HepG2 (cell line): Measurements from ENCODE around the gene RABL6. TPM values are rescaled to one million over a fixed set of nuclear protein-coding genes. Genes with fewer than 3 reads are reported as not detected.
A peak's percentile ranks its signal among the peaks of the same experiment; 100 is the strongest.
"Not testable (repeated sequence)": the region's sequence is repeated elsewhere in the genome, so short reads cannot be mapped to it uniquely, and the experiment has no call there.

Experiments used
- GTF3A ChIP-seq: sonication (generic); formaldehyde crosslinking; conservative IDR thresholded peaks from 2 replicates; pipeline ENCODE4 v1.4.0; 2020; ENCODE audit warnings: mild to moderate bottlenecking, missing genetic modification reagents
- NFYC ChIP-seq: IDR thresholded peaks from 2 replicates; pipeline ENCODE4 v1.6.1; 2016; ENCODE audit warnings: missing genetic modification reagents, missing compliant biosample characterization
- TBX2 ChIP-seq: sonication (generic); formaldehyde crosslinking; IDR thresholded peaks from 2 replicates; pipeline ENCODE4 v1.5.0; 2020; ENCODE audit warnings: missing genetic modification reagents, mild to moderate bottlenecking, borderline replicate concordance
- TFE3 ChIP-seq: IDR thresholded peaks from 2 replicates; pipeline ENCODE4 v1.6.1; 2016
- ZC3H13 ChIP-seq: sonication (generic); formaldehyde crosslinking; IDR thresholded peaks from 2 replicates; pipeline ENCODE4 v1.8.1; 2023; ENCODE audit warnings: mild to moderate bottlenecking, missing genetic modification reagents, moderate library complexity
- ZNF326 ChIP-seq: sonication (generic); formaldehyde crosslinking; IDR thresholded peaks from 2 replicates; pipeline ENCODE4 v1.4.0; 2020; ENCODE audit warnings: missing genetic modification reagents, borderline replicate concordance
- ZNF543 ChIP-seq: sonication (generic); formaldehyde crosslinking; IDR thresholded peaks from 2 replicates; pipeline ENCODE4 v1.4.0; 2020; ENCODE audit warnings: mild to moderate bottlenecking, missing genetic modification reagents
- ZSCAN20 ChIP-seq: sonication (generic); formaldehyde crosslinking; IDR thresholded peaks from 2 replicates; pipeline ENCODE4 v1.4.0; 2020; ENCODE audit warnings: missing genetic modification reagents, mild to moderate bottlenecking, borderline replicate concordance
- ZZZ3 ChIP-seq: sonication (generic); formaldehyde crosslinking; IDR thresholded peaks from 2 replicates; pipeline ENCODE4 v1.4.0; 2020; ENCODE audit warnings: missing genetic modification reagents, mild to moderate bottlenecking, borderline replicate concordance
- polyA plus RNA-seq, 8 experiments: library from polyadenylated mRNA; depleted of rRNA in 3 of 8; stranded (reverse) in 7 of 8; unstranded in 1 of 8; fragments of >200 nt; fragmentation: Illumina TruSeq in 4 of 8; extraction: Trizol in 4 of 8; gene quantifications; 2 replicates each; pipeline versions ENCODE4 v1.2.1 to v1.2.3, GENCODE V29; 2011 to 2016; ENCODE audit warnings: low read depth in 4 of 8, missing spikeins in 1 of 8, mixed read lengths in 1 of 8; ENCODE audit not compliant: insufficient read depth in 1 of 8
- total RNA-seq, 5 experiments: library from RNA; depleted of rRNA; stranded (reverse); fragments of >200 nt; fragmentation: Illumina TruSeq; extraction: Trizol; gene quantifications; 2 replicates each; pipeline ENCODE4 v1.2.3, GENCODE V29; 2016; ENCODE audit warnings: low read depth in 1 of 5
- TF ChIP-seq, protein P1 (sequence below): sonication (generic); formaldehyde crosslinking; IDR thresholded peaks from 2 replicates; pipeline ENCODE4 v1.4.0; 2020; ENCODE audit warnings: missing genetic modification reagents, borderline replicate concordance
- TF ChIP-seq, protein P2 (sequence below), 2 experiments: sonication (generic) in 1 of 2; formaldehyde crosslinking in 1 of 2; IDR thresholded peaks; 2 replicates each; pipeline versions ENCODE4 v1.4.0 to v1.6.1; 2016 to 2020; ENCODE audit warnings: borderline replicate concordance in 1 of 2, low read depth in 1 of 2, mild to moderate bottlenecking in 1 of 2, missing genetic modification reagents in 1 of 2
- TF ChIP-seq, protein P3 (sequence below): sonication (generic); formaldehyde crosslinking; IDR thresholded peaks from 2 replicates; pipeline ENCODE4 v1.4.0; 2020; ENCODE audit warnings: mild to moderate bottlenecking, missing genetic modification reagents

RABL6 gene
- total and polyA plus RNA-seq, 2 of the 13 experiments (the other 11 are each of a cell fraction or from before 2014, with no cell fraction given) = 81.5 to 125 TPM

DNA sequence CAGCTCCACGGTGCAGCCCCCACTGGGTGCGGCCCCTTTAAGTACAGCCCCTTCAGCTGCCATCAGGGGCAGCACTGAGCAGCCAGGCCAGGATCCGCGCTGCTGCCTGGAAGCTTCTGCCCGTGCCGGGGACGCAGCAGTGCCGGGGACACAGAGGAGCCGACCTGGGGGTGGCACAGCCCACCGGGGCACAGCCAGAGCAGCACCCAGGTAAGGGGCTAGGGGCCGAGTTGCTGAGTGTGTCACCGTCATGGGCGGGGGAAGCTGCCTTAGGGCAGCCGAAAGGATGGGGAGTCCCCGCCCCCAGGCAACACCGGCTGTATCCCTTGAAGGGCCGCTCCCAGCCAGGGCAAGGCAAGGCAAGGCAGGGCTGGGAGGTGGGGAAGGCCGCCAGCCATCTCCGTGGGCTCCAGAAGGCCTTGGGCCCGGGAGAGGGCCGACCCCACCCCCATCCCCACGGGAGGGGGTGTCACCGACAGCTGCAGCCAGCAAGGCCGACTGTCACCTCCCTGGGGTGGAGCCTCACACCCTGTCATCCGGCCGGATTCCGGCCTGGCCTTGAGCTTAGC lies 34.7 kb downstream of the RABL6 start, which contains the start of gene AJM1 (continued):
- peak; percentile 68; the same call in 1 of the 2 replicates for TF ChIP-seq TBX2 (CRISPR knock-in tag)
- peak; percentile 47; the same call in 1 of the 2 replicates for TF ChIP-seq ZSCAN20 (CRISPR knock-in tag)
- TF ChIP-seq NFYC = peak; percentile 8; the same call in 1 of the 2 replicates
- TF ChIP-seq, protein P1, sequence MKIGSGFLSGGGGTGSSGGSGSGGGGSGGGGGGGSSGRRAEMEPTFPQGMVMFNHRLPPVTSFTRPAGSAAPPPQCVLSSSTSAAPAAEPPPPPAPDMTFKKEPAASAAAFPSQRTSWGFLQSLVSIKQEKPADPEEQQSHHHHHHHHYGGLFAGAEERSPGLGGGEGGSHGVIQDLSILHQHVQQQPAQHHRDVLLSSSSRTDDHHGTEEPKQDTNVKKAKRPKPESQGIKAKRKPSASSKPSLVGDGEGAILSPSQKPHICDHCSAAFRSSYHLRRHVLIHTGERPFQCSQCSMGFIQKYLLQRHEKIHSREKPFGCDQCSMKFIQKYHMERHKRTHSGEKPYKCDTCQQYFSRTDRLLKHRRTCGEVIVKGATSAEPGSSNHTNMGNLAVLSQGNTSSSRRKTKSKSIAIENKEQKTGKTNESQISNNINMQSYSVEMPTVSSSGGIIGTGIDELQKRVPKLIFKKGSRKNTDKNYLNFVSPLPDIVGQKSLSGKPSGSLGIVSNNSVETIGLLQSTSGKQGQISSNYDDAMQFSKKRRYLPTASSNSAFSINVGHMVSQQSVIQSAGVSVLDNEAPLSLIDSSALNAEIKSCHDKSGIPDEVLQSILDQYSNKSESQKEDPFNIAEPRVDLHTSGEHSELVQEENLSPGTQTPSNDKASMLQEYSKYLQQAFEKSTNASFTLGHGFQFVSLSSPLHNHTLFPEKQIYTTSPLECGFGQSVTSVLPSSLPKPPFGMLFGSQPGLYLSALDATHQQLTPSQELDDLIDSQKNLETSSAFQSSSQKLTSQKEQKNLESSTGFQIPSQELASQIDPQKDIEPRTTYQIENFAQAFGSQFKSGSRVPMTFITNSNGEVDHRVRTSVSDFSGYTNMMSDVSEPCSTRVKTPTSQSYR (CRISPR knock-in tag) = peak; percentile 36; the same call in 1 of the 2 replicates
- TF ChIP-seq, protein P2, sequence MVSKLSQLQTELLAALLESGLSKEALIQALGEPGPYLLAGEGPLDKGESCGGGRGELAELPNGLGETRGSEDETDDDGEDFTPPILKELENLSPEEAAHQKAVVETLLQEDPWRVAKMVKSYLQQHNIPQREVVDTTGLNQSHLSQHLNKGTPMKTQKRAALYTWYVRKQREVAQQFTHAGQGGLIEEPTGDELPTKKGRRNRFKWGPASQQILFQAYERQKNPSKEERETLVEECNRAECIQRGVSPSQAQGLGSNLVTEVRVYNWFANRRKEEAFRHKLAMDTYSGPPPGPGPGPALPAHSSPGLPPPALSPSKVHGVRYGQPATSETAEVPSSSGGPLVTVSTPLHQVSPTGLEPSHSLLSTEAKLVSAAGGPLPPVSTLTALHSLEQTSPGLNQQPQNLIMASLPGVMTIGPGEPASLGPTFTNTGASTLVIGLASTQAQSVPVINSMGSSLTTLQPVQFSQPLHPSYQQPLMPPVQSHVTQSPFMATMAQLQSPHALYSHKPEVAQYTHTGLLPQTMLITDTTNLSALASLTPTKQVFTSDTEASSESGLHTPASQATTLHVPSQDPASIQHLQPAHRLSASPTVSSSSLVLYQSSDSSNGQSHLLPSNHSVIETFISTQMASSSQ (IDR thresholded peaks at IDR 0.05; ENCODE audit: low read depth) = not testable (repeated sequence)
- TF ChIP-seq, protein P2 (CRISPR knock-in tag; IDR thresholded peaks at IDR 0.05; ENCODE audit: borderline replicate concordance) = 0 out of 2 replicates have a peak, but pooled peaks have one; percentile 43
- peak; percentile 81; the same call in 1 of the 2 replicates for TF ChIP-seq ZNF543 (CRISPR knock-in tag)
- TF ChIP-seq ZC3H13 (CRISPR knock-in tag) = peak; percentile 93
- TF ChIP-seq, protein P3, sequence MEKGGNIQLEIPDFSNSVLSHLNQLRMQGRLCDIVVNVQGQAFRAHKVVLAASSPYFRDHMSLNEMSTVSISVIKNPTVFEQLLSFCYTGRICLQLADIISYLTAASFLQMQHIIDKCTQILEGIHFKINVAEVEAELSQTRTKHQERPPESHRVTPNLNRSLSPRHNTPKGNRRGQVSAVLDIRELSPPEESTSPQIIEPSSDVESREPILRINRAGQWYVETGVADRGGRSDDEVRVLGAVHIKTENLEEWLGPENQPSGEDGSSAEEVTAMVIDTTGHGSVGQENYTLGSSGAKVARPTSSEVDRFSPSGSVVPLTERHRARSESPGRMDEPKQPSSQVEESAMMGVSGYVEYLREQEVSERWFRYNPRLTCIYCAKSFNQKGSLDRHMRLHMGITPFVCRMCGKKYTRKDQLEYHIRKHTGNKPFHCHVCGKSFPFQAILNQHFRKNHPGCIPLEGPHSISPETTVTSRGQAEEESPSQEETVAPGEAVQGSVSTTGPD = 0 out of 2 replicates have a peak, but pooled peaks have one; percentile 33
- TF ChIP-seq TFE3 (CRISPR knock-in tag) = peak; percentile 48; the same call in 1 of the 2 replicates
- 0 out of 2 replicates have a peak, but pooled peaks have one; percentile 78 for TF ChIP-seq GTF3A (CRISPR knock-in tag)
- TF ChIP-seq ZNF326 (CRISPR knock-in tag) = peak; percentile 95
- TF ChIP-seq ZZZ3 (CRISPR knock-in tag) = 0 out of 2 replicates have a peak, but pooled peaks have one; percentile 55
